GM21526 (cell line): ENCODE results near the gene SPEN.
A peak's percentile ranks its signal among the peaks of the same experiment; 100 is the strongest.

ENCODE experiments used
- ATAC-seq: cut with Tn5 transposase; IDR thresholded peaks from one replicate; pipeline ENCODE4 v1.9.1; 2021; ENCODE audit warnings: moderate library complexity; ENCODE audit not compliant: unreplicated experiment, low FRiP score

SPEN gene

DNA sequence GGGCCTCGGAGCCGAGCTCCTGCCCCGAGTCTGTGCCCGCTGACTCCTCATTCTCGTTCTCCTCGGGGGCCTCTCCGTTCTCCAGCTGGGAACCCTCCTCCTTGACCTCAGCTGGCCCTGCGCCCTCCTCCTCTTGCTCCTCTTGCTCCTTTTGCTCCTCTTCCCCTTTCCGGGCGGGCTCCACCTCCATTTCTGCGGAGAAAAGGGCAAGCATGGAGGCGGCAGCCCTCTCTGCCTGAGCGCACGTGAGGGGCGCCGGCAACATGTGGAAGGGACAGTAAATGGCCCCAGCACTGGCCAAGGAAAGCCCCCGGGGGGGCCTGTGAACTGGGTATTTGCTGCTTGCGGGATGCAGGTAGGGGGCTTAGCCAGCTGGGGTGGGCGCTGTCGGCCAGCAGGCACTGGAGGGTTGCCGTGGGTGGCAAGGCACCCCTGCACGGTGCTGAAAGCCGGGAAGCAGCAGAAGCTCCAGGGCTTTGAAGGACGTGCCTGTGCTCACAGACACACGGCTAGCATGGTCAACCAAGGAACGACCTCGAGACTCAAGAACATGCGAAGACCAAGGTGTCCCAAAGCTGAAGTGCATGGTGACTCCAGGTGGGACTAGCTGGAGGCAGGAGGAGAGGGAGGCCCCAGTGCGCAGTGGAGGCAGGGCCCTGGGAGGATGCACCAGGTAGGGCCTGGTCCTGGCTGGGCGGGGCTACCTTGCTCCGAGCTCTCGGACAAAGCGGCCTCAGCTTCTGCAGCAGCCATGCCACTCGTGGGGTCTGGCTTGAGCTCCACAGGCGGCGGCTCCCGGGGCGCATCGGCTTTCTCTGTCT lies 97.7 kb downstream of the SPEN start:
- ATAC-seq, result no peak

DNA sequence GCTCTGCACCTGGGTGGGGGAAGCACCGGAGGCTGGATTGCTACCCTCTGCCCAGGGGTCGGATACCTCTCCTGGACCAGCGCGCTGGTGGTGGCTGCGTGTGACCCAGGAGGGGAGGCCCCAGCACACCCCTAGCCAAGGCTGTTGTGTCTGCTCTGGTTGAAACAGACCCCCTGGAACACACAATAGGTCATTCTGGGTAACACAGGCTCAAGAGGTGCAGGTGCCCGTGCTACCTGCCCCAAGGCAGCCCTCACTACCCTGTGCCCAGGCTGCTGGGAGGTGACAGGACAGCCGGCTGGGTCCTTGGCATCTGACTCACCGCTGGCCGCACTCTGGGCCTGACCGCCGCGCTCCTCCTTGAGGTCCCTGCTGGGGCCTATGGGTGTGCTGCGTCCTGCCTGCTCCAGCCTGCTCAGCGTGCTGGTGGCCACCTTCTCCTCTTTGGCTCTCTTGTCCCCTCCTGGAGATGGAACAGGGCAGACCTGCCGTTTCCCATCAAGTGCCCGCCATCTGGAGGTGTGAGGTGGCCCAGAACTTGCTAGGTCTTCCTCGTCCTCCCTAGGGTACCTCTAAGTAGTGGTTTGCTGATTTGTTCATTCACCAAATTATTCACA lies 98.4 kb downstream of the SPEN start:
- ATAC-seq, result no peak

DNA sequence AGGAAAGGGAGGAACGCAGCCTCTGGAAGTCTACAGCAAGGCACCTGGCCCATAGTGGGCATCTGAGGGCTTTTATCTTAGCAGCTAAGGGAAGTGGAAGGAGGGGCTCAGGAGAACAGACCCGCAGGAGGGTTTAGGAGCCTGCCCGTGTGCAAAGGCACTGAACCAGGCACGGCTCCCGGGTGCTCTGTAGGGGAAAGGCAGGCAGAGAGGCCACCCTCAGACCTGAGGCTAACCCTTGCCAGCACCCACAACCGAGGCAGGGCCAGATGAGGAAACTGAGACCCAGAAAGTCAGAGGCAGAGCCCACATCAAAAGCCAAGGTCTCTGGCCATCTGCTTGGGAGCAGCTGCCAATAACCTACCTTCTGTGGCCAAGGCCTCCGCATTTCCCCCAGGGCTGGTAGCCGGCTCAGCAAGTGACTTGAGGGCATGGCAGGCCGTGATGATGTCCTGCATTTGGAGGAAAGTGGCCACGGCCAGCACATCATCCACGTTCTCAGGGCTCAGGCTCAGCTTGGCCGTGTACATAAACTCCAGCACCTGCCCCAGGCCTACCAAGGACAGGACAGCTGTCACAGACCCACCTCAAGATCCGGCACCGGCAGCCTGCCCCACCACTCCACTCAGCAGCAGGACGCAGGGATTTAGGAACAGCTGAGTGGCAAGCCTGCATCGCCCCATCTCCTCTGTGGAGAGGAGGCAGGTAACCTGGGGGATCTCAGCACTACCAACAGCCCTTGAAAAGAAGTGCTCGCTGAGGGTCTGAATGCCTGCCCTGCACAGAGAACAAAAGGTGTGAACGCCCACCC lies 99.3 kb downstream of the SPEN start:
- no peak for ATAC-seq

DNA sequence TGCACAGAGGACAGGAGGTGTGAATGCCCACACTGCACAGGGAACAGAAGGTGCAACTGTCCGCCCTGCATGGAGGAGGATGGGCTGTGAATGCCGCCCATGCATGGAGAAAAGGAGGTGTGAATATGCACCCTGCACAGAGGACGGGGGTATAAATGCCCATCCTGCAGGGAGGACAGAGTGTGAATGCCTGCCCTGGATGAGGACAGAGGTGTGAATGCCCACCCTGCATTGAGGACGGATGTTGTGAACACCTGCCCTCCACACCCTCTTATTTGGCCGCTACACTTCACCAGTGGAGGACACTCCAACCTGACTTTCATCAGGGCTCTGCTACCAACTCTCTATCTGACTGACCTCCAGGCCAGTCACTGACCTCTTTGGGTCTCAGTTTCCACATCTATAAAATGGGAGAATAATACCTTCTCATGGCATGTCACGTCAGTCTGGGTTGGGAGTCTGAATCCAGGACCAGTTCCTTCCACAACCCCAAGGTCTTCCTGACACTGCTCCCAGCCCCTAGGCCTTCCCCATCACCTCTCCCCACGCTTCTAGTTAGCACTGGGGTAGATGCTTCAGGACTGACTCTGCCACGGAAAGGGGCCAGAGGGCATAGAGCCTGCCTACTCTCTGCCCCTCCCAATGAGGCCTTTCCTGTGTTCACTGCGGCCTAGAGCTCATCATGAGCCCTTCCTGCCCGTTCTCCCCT lies 100.0 kb downstream of the SPEN start:
- no peak for ATAC-seq

- no peak for ATAC-seq
Observed at GRCh38 chr1:15948091-15948591, 100.6 kb downstream of the SPEN start.

DNA sequence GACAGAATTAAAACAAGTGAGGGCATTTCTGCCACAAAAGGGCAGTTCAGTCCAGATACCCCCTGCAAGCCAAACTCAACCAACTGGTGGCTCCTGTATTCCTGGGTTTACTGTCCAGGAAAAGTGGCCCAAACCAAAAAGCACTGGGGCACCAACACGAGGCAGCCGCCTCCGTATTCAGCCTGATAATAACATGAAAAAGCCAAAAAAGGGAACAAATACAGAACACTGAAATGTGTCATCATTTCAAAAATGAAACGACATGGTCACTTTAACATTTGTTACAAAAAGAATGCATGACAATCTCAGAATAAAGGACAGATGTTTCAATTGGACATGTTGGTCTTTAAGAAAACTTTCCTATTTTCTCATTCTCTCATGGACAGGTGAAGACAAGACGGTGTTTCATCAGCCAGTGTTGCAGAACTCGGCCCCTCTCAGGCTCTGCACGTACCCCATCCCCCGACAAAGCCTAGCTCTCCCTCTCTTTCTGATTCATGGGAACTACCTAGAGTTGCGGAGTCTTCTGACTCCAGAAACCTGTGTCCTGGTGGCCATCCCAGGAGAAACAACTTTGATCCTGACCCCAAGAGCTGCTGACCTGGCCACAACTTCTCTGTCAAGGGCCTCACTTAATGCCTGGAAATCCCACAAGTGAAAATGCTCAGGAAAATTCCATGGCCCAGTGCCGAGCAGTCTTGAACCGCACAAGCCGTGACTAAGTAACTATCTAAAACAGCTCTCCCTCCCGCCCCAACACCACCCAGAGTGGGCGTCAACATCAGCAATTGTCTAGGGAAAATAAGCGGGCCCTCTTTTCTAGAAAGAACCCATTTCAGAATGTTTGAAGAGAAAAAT lies 101.3 kb downstream of the SPEN start:
- no peak for ATAC-seq

GRCh38 chr1:15949453-15950245 lies 102.1 kb downstream of the SPEN start:
- ATAC-seq, result peak; percentile 64

DNA sequence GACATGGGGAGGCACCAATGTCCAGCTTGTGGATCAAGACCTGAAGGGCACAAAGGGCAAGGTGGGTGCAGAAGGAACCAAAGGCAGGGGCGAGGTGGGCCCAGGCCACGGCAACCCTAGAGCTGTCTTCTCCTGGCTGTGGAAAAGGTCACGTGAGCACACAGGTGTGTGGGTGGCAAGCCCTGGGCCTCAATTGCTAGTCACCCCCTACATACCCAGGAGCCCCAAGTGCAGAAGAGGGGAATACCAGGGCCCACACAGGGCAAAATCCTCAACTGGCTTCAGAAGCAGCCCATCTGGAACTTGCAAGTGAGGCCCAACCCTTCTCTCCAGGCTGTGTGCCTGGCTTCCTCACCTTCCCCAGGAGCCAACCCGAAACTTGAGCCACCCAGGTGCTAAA lies 102.8 kb downstream of the SPEN start:
- no peak for ATAC-seq

DNA sequence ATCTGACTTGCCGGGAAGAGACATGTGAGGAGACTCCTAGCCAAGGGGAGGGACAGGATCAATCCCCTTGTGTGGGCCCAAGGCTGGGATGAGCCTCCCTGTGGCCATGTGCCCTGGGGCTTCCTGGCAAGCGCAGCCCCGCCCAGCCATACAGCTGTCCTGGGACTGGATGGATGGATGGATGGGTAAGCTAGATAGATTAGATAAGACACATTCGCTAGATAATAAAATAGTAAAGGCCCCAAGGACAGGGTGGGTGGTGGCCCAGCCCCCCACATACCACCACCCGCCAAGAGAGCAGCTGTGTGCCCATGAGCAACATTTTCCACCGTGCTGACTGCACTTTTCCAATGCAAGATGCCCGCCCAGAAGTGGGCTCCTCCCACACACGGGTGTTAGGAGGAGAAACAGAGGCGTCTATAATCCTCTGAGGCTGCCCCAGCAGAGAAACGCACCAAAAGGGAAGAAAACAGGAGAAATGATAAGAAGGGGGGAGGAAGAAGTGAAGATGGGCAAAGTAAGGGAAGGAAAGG lies 103.3 kb downstream of the SPEN start:
- no peak for ATAC-seq

- ATAC-seq, result no peak
Observed at GRCh38 chr1:15951341-15952153, 104.0 kb downstream of the SPEN start.

- ATAC-seq, result no peak
Observed at GRCh38 chr1:15952317-15953258, 105.1 kb downstream of the SPEN start.

DNA sequence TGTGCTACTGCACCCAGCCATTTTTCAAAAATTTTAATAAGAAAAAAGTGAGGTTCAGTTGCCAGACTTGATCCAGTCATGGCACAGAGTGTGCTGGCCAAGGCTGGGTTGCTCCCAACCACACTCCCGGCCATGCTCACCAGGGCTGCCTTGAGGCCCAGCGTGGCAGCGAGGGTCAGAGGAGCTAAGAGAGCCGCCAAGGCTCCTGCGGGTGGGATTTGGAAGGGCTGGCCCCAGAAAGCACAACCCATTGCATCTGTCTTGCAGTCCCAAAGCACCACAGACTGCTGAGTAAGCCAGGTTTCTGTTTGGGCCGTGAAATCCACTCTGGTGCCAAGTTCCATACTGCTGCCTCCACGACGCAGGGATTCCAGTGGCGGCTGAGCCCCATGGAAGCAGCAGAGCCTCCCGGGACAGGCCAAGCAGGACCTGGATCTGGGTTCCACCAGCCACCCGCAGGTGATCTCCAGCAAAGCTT lies 105.8 kb downstream of the SPEN start:
- no peak for ATAC-seq

DNA sequence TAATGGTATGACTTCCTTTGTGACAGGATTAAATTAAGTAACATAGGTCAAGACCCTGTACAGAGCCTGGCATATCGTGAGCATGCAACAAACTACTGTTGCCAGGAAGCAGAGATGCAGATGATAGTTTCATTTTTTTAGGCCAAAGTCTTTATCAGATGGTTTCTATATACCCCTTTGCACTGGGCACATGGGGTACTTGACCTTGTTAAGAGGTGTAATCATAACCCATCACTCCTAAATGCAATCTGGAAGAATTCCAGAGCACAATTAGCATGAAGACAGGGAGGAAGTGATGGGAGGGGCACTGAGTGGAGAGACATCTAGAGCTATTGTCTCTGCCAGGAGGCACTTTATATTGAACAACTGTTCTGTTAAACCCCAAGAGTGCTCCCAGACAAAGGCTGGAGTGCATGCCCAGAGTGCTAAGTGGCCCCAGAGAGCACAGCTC lies 106.3 kb downstream of the SPEN start:
- ATAC-seq, result no peak

GRCh38 chr1:15954316-15954715 lies 106.8 kb downstream of the SPEN start:
- ATAC-seq, result no peak

GRCh38 chr1:15955552-15955951 lies 108.0 kb downstream of the SPEN start:
- ATAC-seq, result no peak

GRCh38 chr1:15956150-15956549 lies 108.6 kb downstream of the SPEN start:
- no peak for ATAC-seq
